ENCODE measurements around the gene ENDOU. TPM values are rescaled to one million over a fixed set of nuclear protein-coding genes. Genes with fewer than 3 reads are reported as not detected.

Gene ENDOU
- total RNA-seq, 2 experiments from 2014 or later = 0.19 TPM; not detected in 1

GRCh38 chr12:47768323-47768811 lies 43.1 kb upstream of the ENDOU start:
- intact Hi-C loops (cut with micrococcal nuclease; ENCODE audit: unreplicated experiment) = no loop called here
- no peak overlapping the region for H2AFZ ChIP-seq (ENCODE audit: low read length)
- POLR2A ChIA-PET = interaction anchor here (2.5 to 2.7 kb wide), 3 partner anchors 11 to 28 kb away, joined by 10 to 14 read pairs (median 12); partner anchors contain the start of gene RAPGEF3
- H3K9me3 ChIP-seq (ENCODE audit: low read length) = no peaks in the 10 kb centered on the region
- H3K27ac ChIP-seq (ENCODE audit: low read depth, low read length, poor library complexity, severe bottlenecking) = no peak overlapping the region
- H3K79me2 ChIP-seq (ENCODE audit: insufficient read depth, low read depth, low read length) = no peaks in the 10 kb centered on the region
- H3K4me2 ChIP-seq (ENCODE audit: low read length) = no peak overlapping the region
- peaks cover 22% of the 10 kb centered on the region for H3K4me1 ChIP-seq (ENCODE audit: insufficient read depth, low read length, poor library complexity, severe bottlenecking)
- H3K36me3 ChIP-seq (ENCODE audit: insufficient read depth, low read length) = no peaks in the 10 kb centered on the region
- no TSS peak for BruUV-seq (replicated peaks)
- CTCF ChIA-PET (ENCODE audit: unreplicated experiment) = interaction anchor here (1.4 to 7.1 kb wide), 2 partner anchors 25 to 73 kb away, joined by 3 to 74 read pairs; no protein-coding TSS in a partner anchor
- TF ChIP-seq CTCF (conservative IDR thresholded peaks at IDR 0.05; ENCODE audit: low read length) (no peak), EZH2phosphoT487 (IDR thresholded peaks at IDR 0.05; ENCODE audit: borderline replicate concordance, low read depth, low read length) (no peak)
- no peaks in the 10 kb centered on the region for H3K9me2 ChIP-seq (ENCODE audit: insufficient read depth, low read length)
- H4K20me1 ChIP-seq (ENCODE audit: insufficient read depth, low read length) = no peaks in the 10 kb centered on the region
- H3K4me3 ChIP-seq (ENCODE audit: low read depth, low read length, poor library complexity, severe bottlenecking) = no peak overlapping the region
- DNase-seq (ENCODE audit: low spot score) = no peak

- Histone ChIP-seq H3K36me3 (ENCODE audit: insufficient read depth, low read length) (no peaks in the 10 kb centered on the region), H3K79me2 (ENCODE audit: insufficient read depth, low read depth, low read length) (no peaks in the 10 kb centered on the region), H2AFZ (ENCODE audit: low read length) (no peak overlapping the region), H3K4me1 (ENCODE audit: insufficient read depth, low read length, poor library complexity, severe bottlenecking) (peaks cover 19% of the 10 kb centered on the region), H3K27ac (ENCODE audit: low read depth, low read length, poor library complexity, severe bottlenecking) (no peak overlapping the region), H4K20me1 (ENCODE audit: insufficient read depth, low read length) (no peaks in the 10 kb centered on the region), H3K4me2 (ENCODE audit: low read length) (no peak overlapping the region), H3K9me3 (ENCODE audit: low read length) (no peaks in the 10 kb centered on the region), H3K4me3 (ENCODE audit: low read depth, low read length, poor library complexity, severe bottlenecking) (no peak overlapping the region), H3K9me2 (ENCODE audit: insufficient read depth, low read length) (no peaks in the 10 kb centered on the region)
- BruUV-seq (replicated peaks) = no TSS peak
- intact Hi-C loops (cut with micrococcal nuclease; ENCODE audit: unreplicated experiment) = loop anchor here (1.0 kb wide), 2 partner anchors 25 to 52 kb away; no protein-coding TSS in a partner anchor
- peak; percentile 78 for DNase-seq (ENCODE audit: low spot score)
- no peak for TF ChIP-seq EZH2phosphoT487 (IDR thresholded peaks at IDR 0.05; ENCODE audit: borderline replicate concordance, low read depth, low read length)
- peak; percentile 86 for TF ChIP-seq CTCF (conservative IDR thresholded peaks at IDR 0.05; ENCODE audit: low read length)
- ChIA-PET CTCF (ENCODE audit: unreplicated experiment) (interaction anchor here (0.6 to 7.1 kb wide), 9 partner anchors 9 to 57 kb away, joined by 3 to 74 read pairs (median 6); partner anchors contain the start of gene RAPGEF3), POLR2A (interaction anchor here (1.0 to 2.6 kb wide), 6 partner anchors 9 to 47 kb away, joined by 3 to 12 read pairs (median 8); no protein-coding TSS in a partner anchor)
These were observed 42.0 kb upstream of the ENDOU start for GRCh38 chr12:47767216-47767724.
